RWPE1 (cell line): ENCODE measurements around the gene EFCAB14.

ENCODE experiments used
- CTCF ChIA-PET: fragments of 350-600 bp; sonication (Branson Sonifier 250); formaldehyde crosslinking; extraction: SDS; loops from one replicate; lab custom pipeline; 2021; lab: Yijun Ruan, JAX
- POLR2A ChIA-PET: fragments of 400-600 bp; formaldehyde crosslinking; extraction: SDS; loops from one replicate; lab custom pipeline; 2020; ENCODE audit warnings: antibody characterized with exemption; ENCODE audit not compliant: low non-redundant PET; lab: Yijun Ruan, JAX
- DNase-seq: peaks from one replicate; pipeline ENCODE4 v3.0.0; 2012; ENCODE audit warnings: low spot score
- H3K27ac ChIP-seq: fragments of 450-650 bp; 2 replicates; pipeline ENCODE4 v1.5.1; 2017
- TF ChIP-seq, protein P1 (sequence below): fragments of 450-650 bp; conservative IDR thresholded peaks from 2 replicates; pipeline ENCODE4 v1.5.1; 2017; ENCODE audit warnings: low read depth, mild to moderate bottlenecking

EFCAB14 gene

DNA sequence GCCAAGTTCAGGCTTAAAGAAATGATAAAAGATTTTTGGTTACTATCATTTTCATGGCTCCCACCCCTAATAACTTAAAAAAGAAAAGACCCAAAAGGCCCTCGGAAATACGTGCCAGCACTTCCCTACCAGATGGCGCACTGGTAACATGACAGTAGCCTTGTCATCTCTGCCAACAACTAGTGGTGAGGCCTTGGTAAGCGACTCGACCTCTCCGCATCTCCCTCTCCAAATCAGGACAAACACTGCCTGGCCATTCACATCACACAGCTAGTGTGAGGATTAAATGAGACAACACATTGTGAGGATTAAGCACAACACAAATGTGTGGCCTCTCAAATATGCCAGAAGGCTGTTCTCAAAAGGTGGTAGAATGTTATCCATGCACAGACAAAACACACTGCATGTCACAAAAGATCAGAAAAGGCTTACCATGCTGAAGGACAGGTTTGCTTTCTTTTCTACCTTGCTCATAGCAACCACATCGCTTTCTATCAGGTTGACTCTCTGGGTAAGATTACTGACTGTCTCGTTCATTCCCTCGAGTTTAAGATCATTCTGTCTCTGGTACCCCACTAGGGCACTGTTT lies 30.9 kb downstream of the EFCAB14 start:
- ChIA-PET CTCF (interaction anchor here (0.6 kb wide), 1 partner anchor 12 kb away, joined by 3 read pairs; no protein-coding TSS in a partner anchor), POLR2A (no interaction called here)
- TF ChIP-seq, protein P1, sequence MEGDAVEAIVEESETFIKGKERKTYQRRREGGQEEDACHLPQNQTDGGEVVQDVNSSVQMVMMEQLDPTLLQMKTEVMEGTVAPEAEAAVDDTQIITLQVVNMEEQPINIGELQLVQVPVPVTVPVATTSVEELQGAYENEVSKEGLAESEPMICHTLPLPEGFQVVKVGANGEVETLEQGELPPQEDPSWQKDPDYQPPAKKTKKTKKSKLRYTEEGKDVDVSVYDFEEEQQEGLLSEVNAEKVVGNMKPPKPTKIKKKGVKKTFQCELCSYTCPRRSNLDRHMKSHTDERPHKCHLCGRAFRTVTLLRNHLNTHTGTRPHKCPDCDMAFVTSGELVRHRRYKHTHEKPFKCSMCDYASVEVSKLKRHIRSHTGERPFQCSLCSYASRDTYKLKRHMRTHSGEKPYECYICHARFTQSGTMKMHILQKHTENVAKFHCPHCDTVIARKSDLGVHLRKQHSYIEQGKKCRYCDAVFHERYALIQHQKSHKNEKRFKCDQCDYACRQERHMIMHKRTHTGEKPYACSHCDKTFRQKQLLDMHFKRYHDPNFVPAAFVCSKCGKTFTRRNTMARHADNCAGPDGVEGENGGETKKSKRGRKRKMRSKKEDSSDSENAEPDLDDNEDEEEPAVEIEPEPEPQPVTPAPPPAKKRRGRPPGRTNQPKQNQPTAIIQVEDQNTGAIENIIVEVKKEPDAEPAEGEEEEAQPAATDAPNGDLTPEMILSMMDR = no peak
- H3K27ac ChIP-seq = no peak overlapping the region
- no peak for DNase-seq

DNA sequence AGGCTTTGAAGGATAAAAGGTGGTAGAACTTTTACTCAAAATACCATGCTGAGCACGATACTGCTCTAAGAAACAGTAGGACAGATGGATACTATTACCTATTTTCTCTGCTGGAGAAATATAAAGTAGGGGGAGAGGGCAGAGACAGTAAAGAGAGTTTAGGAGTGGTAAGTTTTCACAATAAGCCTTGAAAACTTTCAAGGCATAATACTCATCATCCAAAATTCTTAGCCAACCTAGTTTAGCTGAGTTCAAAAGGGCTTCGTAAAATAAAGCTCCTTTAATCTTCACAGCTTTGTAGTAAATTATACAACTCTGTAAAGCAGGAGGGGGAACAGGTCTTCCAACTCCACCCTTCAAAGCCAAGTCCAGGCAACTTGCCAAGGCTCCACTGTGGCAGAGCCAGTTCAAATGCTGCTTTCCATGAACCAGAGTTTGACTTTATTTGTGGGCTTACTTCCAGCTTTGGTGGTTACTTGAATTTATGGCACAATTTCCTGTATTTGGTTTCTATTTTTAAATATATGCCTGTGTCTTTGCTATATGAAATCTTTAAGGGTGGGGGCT lies 31.7 kb downstream of the EFCAB14 start:
- ChIA-PET POLR2A (no interaction called here), CTCF (interaction anchor here (0.6 kb wide), 1 partner anchor 11 kb away, joined by 3 read pairs; no protein-coding TSS in a partner anchor)
- H3K27ac ChIP-seq = no peak overlapping the region
- TF ChIP-seq, protein P1 = no peak
- DNase-seq = no peak

DNA sequence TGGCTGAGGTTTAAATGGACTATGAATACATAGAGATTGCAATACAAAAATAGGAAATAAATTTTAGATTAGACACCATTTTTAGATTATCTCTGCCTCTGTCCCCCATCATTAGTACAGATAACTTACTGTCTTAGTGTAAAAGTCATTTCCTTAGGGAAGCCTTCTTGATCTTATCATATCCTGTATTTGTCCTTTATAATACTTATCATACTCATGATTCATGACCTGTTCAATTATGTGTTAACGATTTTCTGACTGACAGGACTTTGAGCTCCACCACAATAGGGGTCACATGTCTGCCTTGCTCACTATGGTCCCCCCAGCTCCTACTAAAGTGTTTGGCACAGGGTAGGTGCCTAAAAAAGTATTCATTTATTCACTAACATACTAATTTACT lies 32.7 kb downstream of the EFCAB14 start:
- no peak overlapping the region for H3K27ac ChIP-seq
- POLR2A ChIA-PET = no interaction called here
- DNase-seq = no peak
- TF ChIP-seq, protein P1 = no peak
- CTCF ChIA-PET = no interaction called here

DNA sequence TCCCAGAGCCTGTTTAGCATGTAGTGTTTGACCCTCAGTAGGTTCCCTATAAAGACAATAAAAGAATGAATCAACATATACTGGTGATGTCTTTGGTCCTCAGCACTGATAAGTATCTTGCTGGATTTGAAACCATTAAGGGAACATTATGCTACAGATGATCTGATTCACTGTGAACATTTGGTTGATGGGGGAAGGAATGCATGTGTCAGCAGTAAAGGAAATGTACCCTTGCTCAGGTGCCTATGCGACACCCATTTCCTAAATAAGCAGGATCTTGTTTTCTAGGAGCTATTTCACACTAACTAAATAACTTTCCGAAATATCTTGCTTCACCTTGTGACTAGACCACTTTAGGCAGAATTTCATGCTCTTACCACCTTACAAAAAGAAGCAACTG lies 34.2 kb downstream of the EFCAB14 start:
- ChIA-PET POLR2A (no interaction called here), CTCF (interaction anchor here (0.7 kb wide), 1 partner anchor 36 kb away, joined by 9 read pairs; no protein-coding TSS in a partner anchor)
- TF ChIP-seq, protein P1 = no peak
- H3K27ac ChIP-seq = no peak overlapping the region
- no peak for DNase-seq

DNA sequence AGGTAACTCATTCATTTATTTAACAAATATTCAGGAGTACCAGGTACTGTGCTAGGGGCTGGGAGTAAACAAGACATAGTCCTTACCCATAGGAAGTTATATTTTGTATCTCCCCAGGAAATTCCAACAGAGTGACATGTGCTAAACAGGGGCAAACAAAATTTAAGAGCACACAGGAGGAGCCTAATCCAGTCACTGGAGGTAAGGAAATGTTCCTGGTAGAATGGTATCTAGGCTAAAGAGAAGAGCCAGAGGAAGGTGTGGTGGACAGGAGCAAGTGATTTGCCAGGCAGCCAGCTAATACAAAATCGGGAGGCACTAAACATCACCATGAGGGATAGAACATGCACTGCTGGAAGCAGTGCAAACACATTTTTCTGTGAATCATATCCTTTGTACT lies 36.9 kb downstream of the EFCAB14 start:
- POLR2A ChIA-PET = no interaction called here

DNA sequence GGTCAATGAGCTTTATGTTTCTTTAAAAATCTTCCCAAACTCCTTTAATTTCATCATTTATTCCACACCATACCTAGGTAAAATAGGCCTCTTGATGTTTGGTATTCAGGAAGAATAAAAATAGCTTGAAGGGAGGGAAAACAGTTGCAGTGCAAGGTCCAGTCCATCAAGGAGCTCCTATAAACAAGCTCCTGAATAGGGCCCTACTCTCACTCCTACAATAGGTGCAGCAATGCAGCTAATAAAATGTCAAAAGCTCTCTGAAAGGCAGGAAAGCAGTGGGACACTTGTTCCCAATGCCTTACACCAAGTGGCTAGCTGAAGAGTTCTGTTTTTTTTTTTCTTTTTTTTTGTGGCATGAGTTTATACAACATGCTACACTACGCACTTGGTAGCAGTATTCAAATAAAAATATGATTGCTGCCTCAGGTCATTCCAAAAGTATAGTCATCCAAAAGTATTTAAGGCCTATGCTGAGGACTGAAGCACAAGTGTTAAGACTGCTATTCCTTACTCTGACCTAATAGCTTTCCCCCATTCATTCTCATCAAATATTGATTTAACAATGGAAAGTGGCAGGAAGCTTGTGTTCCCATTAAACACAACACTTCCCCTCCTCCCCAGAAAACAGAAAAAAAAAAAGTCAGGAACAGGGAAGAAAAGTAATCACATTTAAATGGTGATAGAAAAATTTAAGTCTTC lies 37.4 kb downstream of the EFCAB14 start:
- TF ChIP-seq, protein P1 = no peak
- ChIA-PET POLR2A (no interaction called here), CTCF (interaction anchor here (0.5 to 0.6 kb wide), 2 partner anchors 15 to 234 kb away, joined by 3 to 7 read pairs; no protein-coding TSS in a partner anchor)
- no peak overlapping the region for H3K27ac ChIP-seq
- DNase-seq = no peak

More for the DNA sequence above, 36.9 kb downstream of the EFCAB14 start:
- DNase-seq = no peak
- CTCF ChIA-PET = interaction anchor here (0.5 kb wide), 1 partner anchor 235 kb away, joined by 3 read pairs; no protein-coding TSS in a partner anchor
- H3K27ac ChIP-seq = no peak overlapping the region
- TF ChIP-seq, protein P1 = no peak
